Liver (tissue), 9 donors: ENCODE measurements around the gene EGFLAM. TPM values are rescaled to one million over a fixed set of nuclear protein-coding genes. Genes with fewer than 3 reads are reported as not detected.

Experiments
- DNase-seq: peaks from one replicate; pipeline ENCODE4 v3.0.0-alpha.2; 2017; ENCODE audit warnings: low spot score
- H3K27ac ChIP-seq, 2 donors: one replicate each; pipeline ENCODE4 v1.7.0; 2013; ENCODE audit warnings: inconsistent platforms in 2 of 2, low read length in 2 of 2, control low read depth in 1 of 2, low read depth in 1 of 2, mild to moderate bottlenecking in 1 of 2
- H3K27me3 ChIP-seq, 4 donors: one replicate each; pipeline versions ENCODE4 v1.6.1 to v1.7.0; 2013; ENCODE audit warnings: low read length in 3 of 4, inconsistent platforms in 1 of 4, mild to moderate bottlenecking in 1 of 4, moderate library complexity in 1 of 4; ENCODE audit not compliant: control insufficient read depth in 4 of 4, insufficient read depth in 4 of 4
- H3K36me3 ChIP-seq, 4 donors: one replicate each; pipeline versions ENCODE4 v1.6.1 to v1.7.0; 2013; ENCODE audit warnings: low read length in 3 of 4, mild to moderate bottlenecking in 3 of 4, low read depth in 1 of 4, moderate library complexity in 1 of 4; ENCODE audit not compliant: control insufficient read depth in 4 of 4, insufficient read depth in 3 of 4
- H3K4me1 ChIP-seq, 4 donors: one replicate each; pipeline versions ENCODE4 v1.6.1 to v1.7.0; 2013; ENCODE audit warnings: low read length in 3 of 4, mild to moderate bottlenecking in 3 of 4, moderate library complexity in 1 of 4; ENCODE audit not compliant: control insufficient read depth in 4 of 4, insufficient read depth in 4 of 4
- H3K4me3 ChIP-seq, 3 donors: one replicate each; pipeline versions ENCODE4 v1.6.1 to v1.7.0; 2013; ENCODE audit warnings: low read length in 3 of 3, control low read depth in 1 of 3, low read depth in 1 of 3, mild to moderate bottlenecking in 1 of 3
- H3K9ac ChIP-seq, 2 donors: one replicate each; pipeline ENCODE4 v1.7.0; 2013; ENCODE audit warnings: low read length in 2 of 2, mild to moderate bottlenecking in 2 of 2, moderate library complexity in 2 of 2, control low read depth in 1 of 2, low read depth in 1 of 2
- H3K9me3 ChIP-seq, 4 donors: one replicate each; pipeline versions ENCODE4 v1.6.1 to v1.7.0; 2013; ENCODE audit warnings: low read length in 3 of 4; ENCODE audit not compliant: control insufficient read depth in 4 of 4
- EGR1 ChIP-seq, 2 donors: IDR thresholded peaks; 2 replicates each; pipeline ENCODE4 v1.6.1; 2016 to 2018; ENCODE audit warnings: antibody characterized with exemption in 2 of 2, low read depth in 2 of 2
- FOXA1 ChIP-seq: IDR thresholded peaks from 2 replicates; pipeline ENCODE4 v1.6.1; 2016; ENCODE audit warnings: antibody characterized with exemption
- FOXA2 ChIP-seq: IDR thresholded peaks from 2 replicates; pipeline ENCODE4 v1.6.1; 2016; ENCODE audit warnings: antibody characterized with exemption
- GABPA ChIP-seq, 2 donors: IDR thresholded peaks in 1 of 2; conservative IDR thresholded peaks in 1 of 2; 2 replicates each; pipeline ENCODE4 v1.6.1; 2016; ENCODE audit warnings: antibody characterized with exemption in 2 of 2, mild to moderate bottlenecking in 1 of 2, moderate library complexity in 1 of 2
- HNF4A ChIP-seq, 2 donors: conservative IDR thresholded peaks; 2 replicates each; pipeline ENCODE4 v1.6.1; 2016; ENCODE audit warnings: antibody characterized with exemption in 2 of 2, mild to moderate bottlenecking in 2 of 2
- HNF4G ChIP-seq: IDR thresholded peaks from 2 replicates; pipeline ENCODE4 v1.6.1; 2016; ENCODE audit warnings: antibody characterized with exemption
- JUND ChIP-seq, 2 donors: IDR thresholded peaks; 2 replicates each; pipeline ENCODE4 v1.6.1; 2016; ENCODE audit warnings: antibody characterized with exemption in 2 of 2
- MAX ChIP-seq: IDR thresholded peaks from 2 replicates; pipeline ENCODE4 v1.6.1; 2016; ENCODE audit warnings: antibody characterized with exemption
- NR2F2 ChIP-seq: IDR thresholded peaks from 2 replicates; pipeline ENCODE4 v1.6.1; 2016; ENCODE audit warnings: antibody characterized with exemption
- RAD21 ChIP-seq, 2 donors: IDR thresholded peaks; 2 replicates each; pipeline ENCODE4 v1.6.1; 2016; ENCODE audit warnings: antibody characterized with exemption in 2 of 2, mild to moderate bottlenecking in 2 of 2
- REST ChIP-seq: IDR thresholded peaks from 2 replicates; pipeline ENCODE4 v1.6.1; 2016; ENCODE audit warnings: antibody characterized with exemption, mild to moderate bottlenecking
- RXRA ChIP-seq, 2 donors: IDR thresholded peaks; 2 replicates each; pipeline ENCODE4 v1.6.1; 2017 to 2018; ENCODE audit warnings: antibody characterized with exemption in 2 of 2, mild to moderate bottlenecking in 1 of 2
- SP1 ChIP-seq: IDR thresholded peaks from 2 replicates; pipeline ENCODE4 v1.6.1; 2018; ENCODE audit warnings: antibody characterized with exemption, mild to moderate bottlenecking
- TAF1 ChIP-seq: conservative IDR thresholded peaks from 2 replicates; pipeline ENCODE4 v1.6.1; 2016; ENCODE audit warnings: antibody characterized with exemption, mild to moderate bottlenecking
- YY1 ChIP-seq: IDR thresholded peaks from 2 replicates; pipeline ENCODE4 v1.6.1; 2016; ENCODE audit warnings: antibody characterized with exemption, mild to moderate bottlenecking
- ZBTB33 ChIP-seq: IDR thresholded peaks from 2 replicates; pipeline ENCODE4 v1.6.1; 2016; ENCODE audit warnings: antibody characterized with exemption
- WGBS: extraction: QIAGEN DNeasy Blood & Tissue Kit; methylation state at CpG from one replicate; pipeline ENCODE4 v1.1.7; 2013; 5-methylcytosine and 5-hydroxymethylcytosine counted together
- polyA plus RNA-seq, 2 donors: library from polyadenylated mRNA; stranded (reverse) in 1 of 2; unstranded in 1 of 2; fragments of 200-250 nt in 1 of 2; fragments of >200 nt in 1 of 2; fragmentation: Nextera tagmentation in 1 of 2; extraction: Ambion mirVana in 1 of 2; gene quantifications; one replicate each; pipeline versions ENCODE4 v1.2.1 to v1.2.3, GENCODE V29; 2013 to 2015
- total RNA-seq, 2 donors: library from RNA; depleted of rRNA; stranded (reverse); fragments of >200 nt; gene quantifications; one replicate each; pipeline ENCODE4 v1.2.3, GENCODE V29; 2014
- donor health status: healthy.
- donor health status: healthy.
- donor health status: healthy.
- donor health status: healthy.
- donor health status: healthy.

The EGFLAM gene
- total and polyA plus RNA-seq, 4 donors, result 1.1 to 4.9 (median 1.9) TPM

GRCh38 chr5:38212307-38212706 is 46.1 kb upstream of the EGFLAM start (continued):
- TF ChIP-seq ZBTB33 (no peak), NR2F2 (no peak), SP1 (no peak), YY1 (no peak)

GRCh38 chr5:38226091-38226490 is 32.3 kb upstream of the EGFLAM start:
- Histone ChIP-seq H3K36me3 (no peaks in the 10 kb centered on the region), H3K4me3 (no peak overlapping the region), H3K9me3 (no peaks in the 10 kb centered on the region), H3K27me3 (peaks cover 0 to 5% (median 0%) of the 10 kb centered on the region in 4 donors), H3K9ac (no peak overlapping the region), H3K27ac (no peak overlapping the region), H3K4me1 (no peaks in the 10 kb centered on the region)
- WGBS, result 90% methylated on average over 7 of the region's 7 CpGs
- TF ChIP-seq RAD21 (IDR thresholded peaks at IDR 0.05), result no peak
- TF ChIP-seq FOXA1, result no peak
- TF ChIP-seq FOXA2, result no peak
- TF ChIP-seq EGR1 (IDR thresholded peaks at IDR 0.05; ENCODE audit: low read depth in 2 of 2), result no peak
- TF ChIP-seq GABPA (IDR thresholded peaks at IDR 0.05 in 1 of 2, conservative IDR thresholded peaks at IDR 0.05 in 1 of 2), result no peak
- TF ChIP-seq JUND (IDR thresholded peaks at IDR 0.05), result no peak
- no peak for TF ChIP-seq REST
- no peak for TF ChIP-seq TAF1
- no peak for TF ChIP-seq ZBTB33
- TF ChIP-seq YY1, result no peak
- no peak for TF ChIP-seq RXRA (IDR thresholded peaks at IDR 0.05)
- no peak for TF ChIP-seq HNF4G
- TF ChIP-seq MAX, result no peak
- no peak for TF ChIP-seq HNF4A (conservative IDR thresholded peaks at IDR 0.05)
- no peak for DNase-seq
